Fibroblast of the conjunctiva (primary cell): Measurements from ENCODE around the gene ZNF324.
"Not testable (repeated sequence)": the region's sequence is repeated elsewhere in the genome, so short reads cannot be mapped to it uniquely, and the experiment has no call there.

Source experiments
- DNase-seq: peaks from one replicate; pipeline ENCODE4 v3.0.0-alpha.2; 2010; ENCODE audit warnings: low read depth

ZNF324 gene

GRCh38 chr19:58500242-58500641 is 33.4 kb downstream of the ZNF324 start:
- DNase-seq: no peak

- not testable (repeated sequence) for DNase-seq
Observed at GRCh38 chr19:58507602-58508223, 40.8 kb downstream of the ZNF324 start.

DNA sequence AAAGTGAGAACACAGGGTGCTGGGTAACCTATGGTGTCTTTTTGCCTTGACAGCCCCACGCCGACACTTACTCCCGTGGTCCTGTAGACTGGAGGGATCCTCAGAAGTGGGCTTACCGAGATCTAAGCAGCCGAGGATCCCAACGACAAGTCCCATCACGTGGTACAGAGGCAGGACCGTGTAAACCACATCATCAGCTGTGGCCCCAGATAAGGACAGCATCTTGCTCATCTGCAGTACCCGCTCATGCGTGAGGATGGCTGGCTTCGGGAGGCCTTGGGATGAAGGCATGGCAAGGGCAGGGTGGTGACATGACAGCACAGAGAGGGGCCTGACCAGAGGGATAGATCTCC is 42.8 kb downstream of the ZNF324 start:
- no peak for DNase-seq

DNA sequence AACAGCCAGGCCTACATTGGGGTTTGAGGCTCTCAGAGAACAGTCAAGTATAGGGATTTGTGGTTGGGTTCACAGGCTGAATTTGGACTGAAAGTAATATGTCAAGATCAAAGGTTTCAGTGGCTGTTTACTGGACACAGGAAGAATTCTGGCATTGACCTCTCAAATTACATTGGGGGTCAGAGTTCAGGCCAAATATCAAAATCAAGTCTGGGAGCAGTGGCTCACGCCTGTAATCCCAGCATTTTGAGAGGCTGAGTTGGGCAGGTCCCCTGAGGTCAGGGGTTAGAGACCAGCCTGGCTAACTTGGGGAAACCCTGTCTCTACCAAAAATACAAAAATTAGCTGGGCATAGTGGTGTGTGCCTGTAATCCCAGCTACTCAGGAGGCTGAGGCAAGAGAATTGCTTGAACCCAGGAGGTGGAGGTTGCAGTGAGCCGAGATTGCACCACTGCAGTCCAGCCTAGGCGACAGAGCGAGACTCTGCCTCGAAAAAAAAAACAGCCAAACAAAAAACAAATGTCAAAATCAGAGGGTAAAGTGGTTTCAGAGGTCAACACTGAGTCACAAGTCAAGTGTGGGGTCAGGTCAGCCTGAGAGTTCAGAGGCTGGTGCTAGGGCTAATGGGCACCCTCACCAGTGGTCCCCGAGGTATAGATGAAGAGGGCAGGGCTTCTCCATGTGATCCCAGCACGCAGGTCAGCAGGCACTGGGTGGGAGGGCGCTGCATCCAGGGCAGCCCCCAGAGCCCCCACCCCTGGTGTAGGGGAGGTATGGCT is 43.4 kb downstream of the ZNF324 start:
- no peak for DNase-seq

DNA sequence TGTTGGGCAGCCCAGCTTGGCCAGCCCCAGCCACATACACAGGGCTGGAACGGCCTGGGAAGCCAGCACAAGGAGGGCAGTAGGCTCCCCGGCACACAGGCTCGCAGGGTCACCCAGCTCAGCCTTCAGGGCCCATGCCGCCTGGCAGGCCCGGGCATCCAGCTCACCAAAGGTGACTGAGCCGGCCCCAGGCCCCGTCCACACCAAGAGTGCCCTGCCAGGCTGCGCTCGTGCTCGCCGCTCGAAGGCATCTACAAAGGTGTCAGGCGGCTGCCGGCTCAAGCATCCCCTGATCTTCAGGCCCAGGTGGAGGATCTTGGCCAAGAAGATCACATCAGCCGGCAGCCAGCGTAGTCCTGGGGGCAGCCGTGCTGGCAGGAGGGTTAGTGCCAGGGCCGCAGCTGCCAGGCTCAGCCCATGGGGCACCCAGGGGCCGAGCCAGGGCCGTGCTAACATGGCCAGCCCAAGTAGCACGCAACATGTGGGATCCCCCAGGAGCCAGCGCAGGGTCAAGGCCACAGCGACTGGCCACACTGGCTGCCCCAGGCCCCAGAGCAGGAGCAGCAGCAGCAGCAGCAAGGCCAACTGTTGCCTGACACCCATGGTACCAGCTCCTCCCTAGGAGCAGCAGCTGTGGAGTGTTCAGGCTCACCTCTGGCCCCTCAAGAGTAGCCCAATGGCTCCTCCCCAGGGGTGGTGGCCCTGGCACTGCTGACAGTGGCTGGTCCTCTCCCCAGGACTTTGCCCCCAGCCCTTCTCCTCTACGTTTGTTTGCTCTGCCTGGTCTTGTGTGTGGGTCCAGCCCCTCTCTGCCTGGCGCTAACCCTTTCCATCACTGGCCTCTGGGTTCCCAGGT is 44.7 kb downstream of the ZNF324 start, which contains the start of gene SLC27A5:
SLC27A5 (minus strand) TSS at position 640 of the 856 bp plus-strand sequence; CDS start at position 603, 37 bp downstream.
- DNase-seq: no peak

GRCh38 chr19:58513213-58513693 is 46.4 kb downstream of the ZNF324 start:
- DNase-seq: no peak

GRCh38 chr19:58513694-58514563 is 47.0 kb downstream of the ZNF324 start:
- DNase-seq: peak; percentile 81

DNA sequence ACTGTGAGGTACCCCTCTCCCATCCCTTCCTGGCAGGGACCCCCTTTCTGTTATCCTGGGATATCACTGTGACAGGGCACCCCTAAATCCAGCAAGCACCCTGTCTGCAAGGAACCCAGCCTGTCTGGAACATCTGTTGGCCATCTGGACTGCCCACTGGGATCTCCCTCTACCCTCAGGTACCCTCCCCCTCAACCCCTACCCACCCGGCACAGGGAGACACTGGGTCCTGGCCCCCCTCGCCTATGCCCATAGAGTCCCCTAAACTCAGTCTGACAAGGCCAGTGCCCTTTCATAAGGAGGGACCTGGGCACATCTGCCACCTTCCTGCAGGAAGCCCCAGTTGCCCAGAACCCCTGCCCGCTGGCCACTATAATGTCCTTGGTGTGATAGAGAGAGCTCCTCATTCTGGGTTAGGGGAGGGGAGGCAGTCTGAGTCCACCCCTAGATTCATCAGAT is 47.7 kb downstream of the ZNF324 start:
- DNase-seq: no peak

DNA sequence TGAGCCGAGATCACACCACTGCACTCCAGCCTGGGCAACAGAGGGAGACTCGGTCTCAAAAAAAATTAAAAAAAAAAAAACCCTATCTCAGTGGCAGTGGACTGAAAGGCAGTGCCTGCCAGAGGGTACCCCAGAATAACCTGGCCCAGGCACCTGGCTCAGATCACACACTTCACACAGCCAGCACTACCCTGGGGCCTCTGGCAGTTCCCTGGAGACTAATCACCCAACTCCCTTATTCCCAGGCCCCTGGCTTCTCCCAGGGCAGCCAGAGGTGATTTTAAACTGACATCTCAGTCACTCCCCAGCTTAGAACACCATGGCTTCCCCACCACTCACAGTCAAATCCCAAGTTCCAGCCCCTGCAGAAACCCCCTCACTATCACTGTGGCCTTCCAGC is 48.4 kb downstream of the ZNF324 start:
- no peak for DNase-seq

DNA sequence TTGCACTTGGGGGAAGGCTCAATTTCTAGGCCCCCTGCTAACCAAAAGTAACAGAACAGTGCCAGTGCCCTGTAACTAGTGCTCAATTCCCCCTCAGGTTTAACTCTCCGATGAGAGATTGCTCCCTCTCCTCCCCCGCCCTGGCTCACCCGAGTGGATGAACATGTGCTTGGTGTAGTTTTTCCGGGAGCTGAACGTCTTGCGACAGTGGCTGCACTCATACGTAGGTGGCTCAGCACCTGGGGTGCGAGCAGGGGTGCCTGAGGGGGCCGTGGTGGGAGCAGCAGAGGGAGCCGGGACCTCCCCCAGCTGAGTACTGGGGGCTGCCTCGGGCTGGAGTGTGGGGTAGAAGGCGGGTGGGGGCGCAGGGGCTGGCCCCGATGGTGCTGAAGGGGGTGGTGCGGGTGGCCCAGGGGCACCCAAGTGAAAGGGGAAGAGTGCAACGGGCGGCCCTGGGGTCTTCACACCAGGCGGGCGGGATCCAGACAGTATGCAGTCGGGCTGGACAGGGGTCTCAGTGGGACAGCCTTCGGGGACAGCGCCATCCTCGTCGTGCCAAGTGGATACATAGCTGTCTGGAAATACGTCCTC is 49.5 kb downstream of the ZNF324 start:
- no peak for DNase-seq

- DNase-seq: no peak
Observed at GRCh38 chr19:58516964-58517833, 50.3 kb downstream of the ZNF324 start.

- DNase-seq: no peak
Observed at GRCh38 chr19:58518256-58519086, 51.6 kb downstream of the ZNF324 start.

GRCh38 chr19:58519087-58519354 is 52.1 kb downstream of the ZNF324 start:
- peak; percentile 50 for DNase-seq

- DNase-seq: peak; percentile 95
Observed at GRCh38 chr19:58519355-58520256, 52.7 kb downstream of the ZNF324 start, which contains the start of gene ZBTB45. Gene ZBTB45, minus strand, starts transcription at chr19:58519810. Its CDS starts 2,137 bp downstream, at chr19:58517673.

- no peak for DNase-seq
Observed at GRCh38 chr19:58520257-58520599, 53.3 kb downstream of the ZNF324 start.

- no peak for DNase-seq
Observed at GRCh38 chr19:58521651-58522050, 54.8 kb downstream of the ZNF324 start.

GRCh38 chr19:58522709-58523108 is 55.8 kb downstream of the ZNF324 start:
- DNase-seq: no peak
